Measurements from ENCODE around the gene BAG3.
"Not testable (repeated sequence)": the region's sequence is repeated elsewhere in the genome, so short reads cannot be mapped to it uniquely, and the experiment has no call there.

BAG3 gene

DNA sequence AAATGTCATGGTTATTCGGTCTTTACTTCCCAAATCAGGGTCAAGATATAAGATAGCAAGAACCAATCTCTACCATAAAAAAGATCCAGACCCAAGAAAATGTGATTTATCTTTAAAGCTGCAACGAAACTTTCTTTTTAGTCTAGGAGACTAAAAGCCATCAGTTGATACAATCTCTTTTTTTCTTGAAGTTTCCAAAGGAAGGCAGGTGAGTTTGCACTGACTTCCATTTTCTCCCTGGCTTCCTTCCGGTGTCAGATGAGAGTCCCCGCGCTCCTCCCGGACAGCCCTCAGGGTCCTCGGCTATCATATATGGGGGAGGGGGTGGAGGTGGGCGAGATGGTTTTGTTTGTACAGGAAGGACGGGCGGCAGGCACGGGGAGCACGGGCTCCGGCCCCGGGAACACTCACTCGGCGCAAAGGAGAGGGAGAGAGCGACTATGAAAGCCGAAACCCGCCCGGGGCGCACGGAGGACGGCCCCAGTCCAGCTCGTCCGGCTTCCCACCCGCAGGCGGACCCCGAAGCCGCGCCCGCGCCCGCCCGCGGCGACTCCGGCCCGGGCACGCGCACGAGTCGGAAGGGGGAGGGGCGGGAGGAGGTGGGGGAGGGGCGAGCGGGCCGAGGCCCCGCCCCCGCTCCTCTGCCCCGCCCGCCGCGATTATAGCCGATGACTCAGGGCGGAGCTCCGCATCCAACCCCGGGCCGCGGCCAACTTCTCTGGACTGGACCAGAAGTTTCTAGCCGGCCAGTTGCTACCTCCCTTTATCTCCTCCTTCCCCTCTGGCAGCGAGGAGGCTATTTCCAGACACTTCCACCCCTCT lies at the start of gene BAG3:
Gene BAG3, plus strand, starts transcription at position 689 of the 822 bp plus-strand sequence. CDS start 296 bp downstream, outside the sequence.
- peak in 1 of 2 experiments; percentile 81 for DNase-seq

DNA sequence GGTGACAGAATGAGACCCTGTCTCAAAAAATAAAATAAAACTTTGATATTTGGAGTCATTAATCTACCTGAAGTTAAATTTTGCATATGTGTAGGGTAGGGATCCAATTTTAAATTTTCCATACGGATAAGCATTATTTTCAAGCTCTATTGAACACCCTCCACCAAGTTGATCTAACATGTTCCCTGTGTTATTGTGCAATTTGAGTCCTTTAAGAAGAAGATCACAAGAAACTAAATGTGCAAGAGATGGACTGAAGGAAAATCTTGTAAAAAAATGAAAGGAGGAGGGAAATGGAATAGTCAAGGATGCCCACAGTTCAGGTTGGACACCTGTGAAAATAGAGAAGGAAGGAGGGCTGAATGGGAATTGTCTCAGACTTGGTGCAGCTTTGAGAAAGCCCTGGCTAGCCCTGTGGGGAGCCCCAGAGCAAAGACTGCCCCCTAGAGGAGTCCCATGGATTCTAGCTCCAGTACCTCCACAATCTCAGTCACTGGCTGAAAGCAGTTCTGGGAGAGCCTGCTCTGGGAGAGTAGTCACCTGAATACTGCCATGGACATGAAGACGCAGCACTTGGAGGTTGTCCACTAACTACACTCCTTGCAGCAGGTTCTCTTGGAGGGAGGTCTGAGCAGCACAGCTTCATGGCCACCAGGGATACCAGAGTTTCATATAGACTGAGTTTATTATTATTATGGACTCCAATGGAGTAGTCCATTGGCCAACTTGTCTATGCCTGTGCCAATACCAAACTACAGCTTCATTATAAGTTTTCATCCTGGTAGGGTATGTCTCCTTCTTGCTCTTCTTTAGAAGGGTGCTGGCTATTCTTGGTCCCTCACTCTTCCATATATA lies 48.7 kb upstream of the BAG3 start:
- peak in 1 of 2 experiments; percentile 2 for DNase-seq

DNA sequence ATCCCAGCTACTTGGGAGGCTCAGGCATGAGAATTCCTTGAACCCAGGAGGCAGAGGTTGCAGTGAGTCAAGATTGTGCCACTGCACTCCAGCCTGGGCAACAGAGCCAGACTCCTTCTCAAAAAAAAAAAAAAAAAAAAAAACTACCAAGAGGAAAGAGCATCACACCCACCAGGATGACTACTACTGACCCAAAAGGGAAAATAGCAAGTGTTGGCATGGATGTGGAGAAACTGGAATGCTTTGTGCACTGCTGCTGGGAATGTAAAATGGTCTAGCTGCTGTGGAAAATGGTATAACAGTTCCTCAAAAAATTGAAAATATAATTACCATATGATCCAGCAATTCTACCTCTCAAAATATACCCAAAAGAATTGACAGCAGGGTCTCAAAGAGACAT lies 46.7 kb upstream of the BAG3 start:
- DNase-seq = no peak

DNA sequence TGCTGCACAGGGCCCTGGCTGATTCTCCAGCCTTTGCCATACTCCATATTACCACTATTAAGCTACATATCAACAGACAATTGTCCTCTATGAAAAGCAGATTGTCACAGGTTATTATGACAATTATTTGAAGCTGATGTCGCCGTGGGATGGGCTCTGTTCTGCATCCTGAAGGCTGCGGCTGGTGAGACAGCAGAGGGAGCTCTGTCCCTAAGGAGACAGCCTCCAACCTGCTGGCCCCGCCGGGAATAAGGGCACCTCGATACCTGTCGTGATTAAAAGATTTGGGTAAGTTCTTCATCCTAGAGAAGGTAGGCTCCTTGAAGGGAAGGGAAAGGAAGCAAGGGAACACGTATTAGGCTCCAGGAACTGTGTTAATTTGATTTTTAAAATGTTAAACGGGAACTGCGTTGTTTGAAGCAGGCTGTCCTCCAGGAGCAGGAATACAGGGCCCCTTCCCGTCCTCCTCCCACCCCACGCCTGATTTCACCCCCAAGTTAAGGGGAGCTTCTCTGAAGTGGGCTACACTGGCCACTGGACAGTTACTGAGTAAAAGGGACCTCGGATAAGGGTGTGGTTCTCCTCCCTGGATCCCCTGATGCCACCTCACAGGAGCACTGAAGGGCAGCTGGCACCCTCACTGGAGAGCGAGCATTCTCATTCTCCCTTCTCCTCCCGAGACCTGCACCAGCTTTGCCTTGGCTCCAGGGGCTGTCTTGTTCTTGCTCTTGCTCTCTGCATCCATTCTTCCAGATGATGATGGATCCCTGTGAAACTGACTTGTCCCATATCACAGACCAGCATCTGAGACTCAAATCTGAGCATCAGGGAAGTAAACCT lies 42.6 kb upstream of the BAG3 start:
- peak in 1 of 2 experiments; percentile 35 for DNase-seq

DNA sequence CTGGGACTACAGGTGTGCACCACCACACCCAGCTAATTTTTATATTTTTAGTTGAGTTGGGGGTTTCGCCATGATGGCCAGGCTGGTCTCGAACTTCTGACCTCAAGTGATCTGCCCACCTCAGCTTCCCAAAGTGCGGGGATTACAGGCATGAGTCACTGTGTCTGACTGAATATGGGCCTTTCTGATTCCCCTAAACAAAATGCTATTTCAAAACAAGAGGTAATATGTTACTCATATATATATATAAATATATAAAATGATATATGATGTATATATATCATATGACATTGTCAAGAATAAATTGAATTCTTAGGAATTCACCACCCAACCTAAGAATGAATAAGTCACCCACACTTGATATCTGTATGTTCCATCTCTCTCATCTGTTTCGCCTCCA lies 41.7 kb upstream of the BAG3 start:
- no peak for DNase-seq

DNA sequence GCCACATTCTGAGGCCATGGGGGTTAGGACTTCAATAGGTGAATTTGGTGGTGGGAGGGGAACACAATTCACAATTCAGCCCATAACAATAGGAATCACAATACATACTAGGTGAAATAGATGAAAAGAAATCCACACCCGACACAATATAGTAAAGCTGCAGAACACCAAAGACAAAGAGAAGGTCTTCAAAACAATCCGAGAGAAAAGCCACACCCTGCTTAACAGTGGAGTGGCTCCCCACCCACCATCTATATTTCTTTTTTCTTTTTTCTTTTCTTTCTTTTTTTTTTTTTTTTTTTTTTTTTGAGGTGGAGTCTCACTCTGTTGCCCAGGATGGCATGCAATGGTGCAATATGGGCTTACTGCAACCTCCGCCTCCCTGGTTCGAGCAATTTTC lies 39.7 kb upstream of the BAG3 start:
- no peak for DNase-seq

DNA sequence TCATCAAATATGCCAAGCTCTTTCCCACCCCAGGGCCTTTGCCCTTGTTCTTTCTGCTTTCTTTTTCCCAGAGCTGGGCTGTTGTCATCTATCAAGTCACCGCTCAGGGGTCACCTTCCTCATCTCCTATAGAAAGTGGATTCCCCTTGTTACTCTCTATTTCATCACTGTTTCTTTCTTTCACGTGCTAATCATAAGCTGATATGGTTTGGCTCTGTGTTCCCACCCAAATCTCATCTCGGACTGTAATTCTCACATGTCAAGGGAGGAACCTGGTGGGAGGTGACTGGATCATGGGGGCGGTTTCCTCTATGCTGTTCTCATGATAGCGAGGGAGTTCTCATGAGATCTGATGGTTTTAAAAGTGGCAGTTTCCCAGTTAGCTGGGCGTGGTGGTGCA lies 37.4 kb upstream of the BAG3 start:
- no peak for DNase-seq

DNA sequence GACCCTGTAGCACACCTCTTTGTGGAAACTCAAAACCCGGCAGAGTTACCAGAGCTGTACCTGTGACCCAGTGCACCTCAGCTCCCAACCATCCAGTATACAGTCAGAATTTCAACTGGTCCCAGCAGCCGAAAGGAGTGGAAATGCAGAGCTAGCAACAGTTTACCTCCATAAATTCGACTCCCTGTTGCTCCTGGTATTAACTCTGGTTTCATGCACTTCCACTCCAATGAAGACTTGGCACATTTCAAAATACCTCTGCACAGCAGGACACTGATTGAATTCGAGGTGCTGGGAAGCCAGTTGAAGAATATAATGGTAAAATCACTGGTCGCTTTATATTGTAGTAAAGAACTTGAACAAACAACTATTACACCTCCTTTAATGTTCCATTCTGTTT lies 36.5 kb upstream of the BAG3 start:
- no peak for DNase-seq

DNA sequence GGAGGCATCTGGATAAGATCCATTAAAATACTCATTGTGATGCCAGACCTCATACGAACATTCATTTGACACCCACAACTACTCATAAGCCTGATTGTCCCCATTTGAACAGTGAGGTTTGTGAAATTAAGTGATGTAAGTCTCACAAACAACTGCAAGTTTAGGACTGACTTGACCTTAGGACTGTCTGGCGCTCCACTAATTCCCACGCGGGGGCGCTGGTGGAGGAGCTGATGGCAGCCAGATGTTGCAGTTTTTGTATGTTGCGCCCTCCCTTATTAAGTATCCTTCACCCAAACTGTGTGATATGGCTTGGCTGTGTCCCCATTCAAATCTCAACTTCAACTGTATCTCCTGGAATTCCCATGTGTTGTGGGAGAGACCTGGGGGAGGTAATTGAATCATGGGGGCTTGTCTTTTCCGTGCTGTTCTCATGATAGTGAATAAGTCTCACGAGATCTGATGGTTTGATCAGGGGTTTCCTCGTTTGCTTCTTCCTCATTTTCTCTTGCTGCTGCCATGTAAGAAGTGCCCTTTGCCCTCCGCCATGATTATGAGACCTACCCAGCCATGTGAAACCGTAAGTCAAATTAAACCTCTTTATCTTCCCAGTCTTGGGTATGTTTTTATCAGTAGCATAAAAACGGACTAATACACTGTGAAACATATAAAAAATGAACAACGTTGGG lies 34.2 kb upstream of the BAG3 start:
- DNase-seq = no peak

DNA sequence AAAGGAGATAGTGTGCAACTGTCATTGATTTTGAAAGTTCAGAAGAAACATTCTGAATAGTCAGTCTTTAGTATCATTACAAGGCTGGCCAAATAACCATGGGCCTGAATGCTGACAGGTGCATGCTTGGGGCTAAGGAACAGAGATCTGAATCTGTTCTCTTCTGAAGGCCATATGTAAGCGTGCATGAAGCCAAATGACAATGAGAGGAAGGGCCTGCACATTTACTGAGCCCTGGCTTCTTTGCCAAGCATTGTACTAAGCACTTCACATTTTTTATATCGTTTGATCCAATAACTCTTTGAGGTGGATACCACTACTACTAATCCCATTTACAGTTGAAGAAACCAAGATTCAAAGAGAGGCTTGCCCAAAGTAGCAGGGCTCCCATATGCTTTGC lies 32.0 kb upstream of the BAG3 start:
- DNase-seq = peak in 1 of 2 experiments; percentile 10

DNA sequence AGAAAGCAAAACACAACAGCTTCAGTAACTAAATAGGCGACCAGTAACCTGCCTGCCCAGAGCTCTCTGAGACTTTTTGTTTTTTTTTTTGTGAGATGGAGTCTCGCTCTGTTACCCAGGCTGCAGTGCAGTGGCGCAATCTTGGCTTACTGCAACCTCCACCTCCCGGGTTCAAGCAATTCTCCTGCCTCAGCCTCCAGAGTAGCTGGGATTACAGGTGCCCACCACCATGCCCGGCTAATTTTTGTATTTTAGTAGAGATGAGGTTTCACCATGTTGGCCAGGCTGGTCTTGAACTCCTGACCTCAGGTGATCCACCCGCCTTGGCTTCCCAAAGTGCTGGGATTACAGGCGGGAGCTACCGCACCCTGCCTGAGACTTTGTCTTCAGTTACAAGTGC lies 31.4 kb upstream of the BAG3 start:
- not testable (repeated sequence) for DNase-seq

DNA sequence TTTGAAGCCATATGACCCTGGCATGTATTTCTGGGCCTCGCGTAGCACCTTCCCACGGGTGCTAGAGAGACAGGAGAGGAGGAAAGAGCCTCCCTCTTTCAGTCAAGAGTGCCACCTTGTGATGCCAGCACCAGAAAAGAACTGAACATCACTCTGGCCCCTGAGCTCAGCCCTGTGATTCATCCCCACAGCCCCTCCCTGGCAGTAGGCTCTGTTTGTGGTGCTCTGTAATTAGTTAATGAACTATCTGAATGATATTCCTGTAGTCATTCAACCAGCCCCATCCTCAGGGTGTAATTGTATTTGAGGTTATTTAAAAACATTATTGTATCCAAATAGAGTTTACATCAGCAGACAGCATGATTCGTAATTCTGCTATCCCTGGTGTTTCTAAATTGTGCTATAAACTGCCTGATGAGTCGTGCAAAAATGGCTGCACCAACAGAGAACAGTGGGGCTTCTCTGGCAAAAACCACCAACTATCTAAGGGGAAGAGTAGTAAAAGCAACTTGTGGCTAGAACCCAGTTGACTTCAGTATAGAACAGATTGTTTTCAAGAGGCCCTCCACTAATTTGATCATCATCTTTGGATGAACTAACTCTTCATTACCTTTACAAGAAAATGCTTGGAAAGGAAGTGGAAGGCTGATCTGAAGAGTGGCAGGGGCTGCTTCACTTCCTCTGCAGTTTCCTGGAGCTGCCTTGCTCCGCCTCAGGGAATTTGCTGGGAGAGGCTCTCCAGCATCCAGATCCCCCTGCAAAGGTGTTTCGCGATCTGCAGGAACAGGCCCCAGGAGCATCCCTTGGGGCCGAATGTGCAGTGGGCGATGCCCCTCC lies 30.7 kb upstream of the BAG3 start:
- DNase-seq = no peak

DNA sequence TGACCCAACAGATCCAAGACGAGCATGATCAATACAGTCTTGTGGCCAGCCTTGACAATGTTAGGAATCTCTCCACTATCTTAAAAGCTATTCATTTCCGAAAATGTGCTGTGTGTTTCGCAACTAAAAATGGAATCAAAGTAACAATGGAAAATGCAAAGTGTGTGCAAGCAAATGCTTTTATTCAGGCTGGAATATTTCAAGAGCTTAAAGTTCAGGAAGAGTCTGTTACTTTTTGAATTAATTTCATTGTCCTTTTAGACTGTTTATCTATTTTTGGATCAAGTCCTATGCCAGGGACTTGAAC lies 30.1 kb upstream of the BAG3 start:
- no peak for DNase-seq

DNA sequence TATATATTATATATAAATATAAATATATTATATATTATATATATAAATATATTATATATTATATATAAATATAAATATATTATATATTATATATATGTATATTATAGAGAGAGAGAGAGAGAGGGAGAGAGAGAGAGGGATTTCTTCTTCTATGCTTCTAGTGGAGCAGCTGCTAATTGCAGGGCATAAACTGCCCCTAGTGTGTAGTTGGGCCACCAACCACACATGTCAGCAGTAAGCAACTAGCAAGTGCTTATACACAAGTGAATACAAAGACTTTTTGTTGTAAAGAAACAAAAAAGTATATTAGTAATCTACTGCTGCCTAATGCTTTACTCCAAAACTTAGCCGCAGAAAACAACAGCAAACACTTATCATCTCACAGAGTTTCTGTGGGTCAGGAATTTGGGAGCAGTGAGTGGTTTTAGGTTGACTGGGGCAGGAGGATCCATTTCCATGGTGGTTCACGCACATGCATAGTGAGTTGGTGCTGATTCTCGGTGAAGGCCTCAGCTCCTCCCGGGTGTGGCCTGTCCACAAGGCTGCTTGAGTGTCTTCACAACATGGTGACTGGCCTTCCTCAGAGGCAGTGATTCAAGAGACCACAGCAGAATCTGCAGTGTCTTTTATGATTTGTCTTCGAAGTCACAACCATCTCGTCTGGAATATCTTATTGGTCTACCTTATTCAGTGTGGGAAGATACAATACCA lies 25.5 kb upstream of the BAG3 start:
- DNase-seq = no peak

DNA sequence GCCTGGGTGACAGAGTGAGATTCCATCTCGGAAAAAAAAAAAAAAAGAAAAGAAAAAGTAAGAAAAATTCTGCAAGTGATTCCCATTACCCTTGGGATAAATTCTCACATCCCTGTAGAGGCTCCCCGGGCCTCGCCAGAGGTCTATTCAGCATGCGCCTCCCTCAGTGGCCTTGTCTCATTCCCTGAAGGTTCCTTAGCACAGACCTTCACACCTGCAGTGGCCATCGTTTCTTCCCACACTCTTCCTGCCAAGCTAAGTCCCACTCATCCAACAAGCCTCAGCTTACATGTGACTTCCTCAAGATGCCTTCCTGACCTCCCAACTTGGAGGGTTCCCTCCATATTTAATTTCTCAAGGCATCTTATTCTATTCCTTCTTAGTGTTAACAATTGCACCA lies 20.9 kb upstream of the BAG3 start:
- DNase-seq = no peak

DNA sequence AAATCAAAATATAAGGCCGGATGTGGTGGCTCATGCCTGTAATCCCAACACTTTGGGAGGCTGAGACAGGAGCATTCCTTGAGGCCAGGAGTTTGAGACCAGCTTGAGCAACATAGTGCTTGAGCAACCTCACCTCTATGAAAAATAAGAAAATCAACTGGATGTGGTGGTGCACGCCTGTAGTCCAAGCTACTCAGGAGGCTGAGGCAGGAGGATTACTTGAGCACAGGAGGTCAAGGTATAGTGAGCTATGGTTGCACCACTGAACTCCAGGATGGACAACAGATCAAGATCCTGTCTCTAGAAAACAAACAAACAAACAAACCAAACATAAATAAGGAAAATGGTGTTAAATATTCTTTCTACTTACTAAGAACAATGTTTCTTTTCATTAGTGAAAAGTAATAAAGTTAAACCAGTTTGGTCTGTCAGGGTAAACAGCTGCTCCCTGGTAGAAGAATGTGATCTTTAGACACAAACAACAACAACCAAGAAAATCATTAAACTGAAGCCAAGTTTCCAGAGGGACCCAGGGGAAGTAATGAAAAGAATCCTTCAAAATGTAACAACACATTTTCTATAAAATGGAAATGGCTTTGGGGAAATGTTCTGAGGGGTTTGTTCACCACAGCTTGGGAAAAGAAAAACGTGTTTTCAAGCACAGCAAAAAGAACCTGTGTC lies 17.5 kb upstream of the BAG3 start:
- DNase-seq = no peak

DNA sequence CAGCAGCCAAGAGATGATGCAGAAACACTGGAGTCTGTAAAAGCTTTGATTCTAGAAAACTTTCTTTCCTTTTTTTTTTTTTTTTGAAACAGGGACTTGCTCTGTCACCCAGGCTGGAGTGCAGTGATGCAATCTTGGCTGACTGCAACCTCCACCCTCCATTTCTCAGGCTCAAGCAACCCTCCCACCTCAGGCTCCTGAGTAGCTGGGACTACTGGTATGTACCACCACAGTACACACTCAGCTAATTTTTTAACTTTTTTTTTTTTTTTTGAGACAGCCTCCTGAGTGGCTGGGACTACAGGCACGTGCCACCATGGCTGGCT lies 17.0 kb upstream of the BAG3 start:
- DNase-seq = no peak

DNA sequence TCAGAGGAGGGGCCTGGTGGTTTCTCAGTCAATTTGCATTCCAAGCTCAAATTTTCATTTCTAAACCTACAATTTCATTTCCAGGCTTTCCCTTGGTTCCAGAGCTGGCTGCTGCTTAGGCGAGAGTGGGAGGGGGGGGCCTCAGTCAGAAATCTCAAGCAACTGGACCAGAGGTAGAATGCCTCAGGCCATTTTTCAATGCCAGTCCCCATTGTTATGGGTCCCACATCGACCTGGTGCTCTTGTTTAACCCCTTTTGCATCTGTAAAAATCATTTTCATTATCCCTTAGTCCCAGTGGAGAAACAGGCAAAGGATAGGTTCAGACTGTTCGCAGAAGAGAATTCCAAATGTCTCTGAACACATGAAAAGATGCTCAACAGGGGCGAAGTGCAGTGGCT lies 13.5 kb upstream of the BAG3 start:
- DNase-seq = no peak

DNA sequence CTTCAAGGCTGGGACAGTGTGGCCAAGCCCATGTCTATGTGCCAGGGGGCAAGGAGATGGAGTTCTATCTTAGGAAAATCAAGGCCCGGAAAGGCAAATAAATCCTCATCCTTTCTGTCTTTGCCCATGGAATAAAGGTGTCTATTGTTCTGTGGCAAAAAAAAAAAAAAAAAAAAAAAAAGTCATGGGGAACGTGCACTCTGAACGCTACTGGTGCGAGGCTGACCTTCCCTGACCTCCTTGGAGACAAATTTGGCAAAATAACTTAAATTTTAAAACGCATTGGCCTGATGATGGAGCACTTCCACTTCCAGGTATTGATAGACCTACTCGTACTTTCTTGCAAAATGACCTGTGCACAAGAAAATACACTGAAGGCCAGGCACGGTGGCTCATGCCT lies 12.2 kb upstream of the BAG3 start:
- no peak for DNase-seq

DNA sequence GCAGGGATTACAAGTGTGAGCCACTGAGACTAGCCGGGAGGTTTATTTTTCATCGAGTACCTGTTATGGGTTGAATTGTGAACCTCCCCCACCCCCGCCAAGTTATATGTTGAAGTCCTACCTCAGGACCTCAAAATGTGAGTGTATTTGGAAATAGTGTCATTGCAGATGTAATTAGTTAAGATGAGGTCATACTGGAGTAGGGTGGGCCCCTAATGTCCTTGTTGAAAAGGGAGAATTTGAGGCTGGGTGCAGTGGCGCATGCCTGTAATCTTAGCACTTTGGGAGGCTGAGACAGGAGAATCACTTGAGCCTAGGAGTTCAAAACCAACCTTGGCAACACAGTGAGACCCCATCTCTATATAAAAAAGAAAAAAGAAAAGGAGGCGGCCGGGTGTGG lies 10.8 kb upstream of the BAG3 start:
- no peak for DNase-seq
